GM23338 (cell line): ENCODE results near the gene MAPKAPK3. TPM values are rescaled to one million over a fixed set of nuclear protein-coding genes. Genes with fewer than 3 reads are reported as not detected.
A peak's percentile ranks its signal among the peaks of the same experiment; 100 is the strongest.

Experiments used
- ATAC-seq: fragments of 200-7000 bp; cut with Tn5 transposase; 3 replicates; pipeline ENCODE4 v1.9.1; 2020
- DNase-seq: peaks from one replicate; pipeline ENCODE4 v3.0.0-alpha.2; 2015; ENCODE audit warnings: low spot score
- H2AFZ ChIP-seq: fragments of 200-600 bp; sonication (generic); 2 replicates; pipeline ENCODE4 v1.8.0; 2016; ENCODE audit warnings: antibody characterized with exemption, mild to moderate bottlenecking, moderate library complexity
- H3F3A ChIP-seq: fragments of 200-600 bp; sonication (generic); replicated peaks from 2 replicates; pipeline ENCODE4 v1.8.0; 2017; ENCODE audit warnings: antibody characterized with exemption, mixed run types, low read depth
- H3K27ac ChIP-seq: fragments of 200-600 bp; sonication (generic); 2 replicates; pipeline ENCODE4 v1.6.1; 2016; ENCODE audit warnings: low read depth
- H3K27me3 ChIP-seq: fragments of 200-600 bp; sonication (generic); 2 replicates; pipeline ENCODE4 v1.8.0; 2016; ENCODE audit warnings: mild to moderate bottlenecking, mixed run types, moderate library complexity; ENCODE audit not compliant: insufficient read depth
- H3K36me3 ChIP-seq: fragments of 200-600 bp; sonication (generic); 2 replicates; pipeline ENCODE4 v1.8.0; 2016; ENCODE audit warnings: mild to moderate bottlenecking; ENCODE audit not compliant: insufficient read depth
- H3K4me1 ChIP-seq: fragments of 200-600 bp; sonication (generic); 2 replicates; pipeline ENCODE4 v1.8.0; 2016; ENCODE audit warnings: mild to moderate bottlenecking, moderate library complexity; ENCODE audit not compliant: insufficient read depth
- H3K4me2 ChIP-seq: fragments of 200-600 bp; sonication (generic); 2 replicates; pipeline ENCODE4 v1.7.1; 2017; ENCODE audit warnings: mixed run types
- H3K4me3 ChIP-seq: fragments of 200-600 bp; sonication (generic); 2 replicates; pipeline ENCODE4 v1.6.1; 2016; ENCODE audit warnings: mixed run types
- H3K79me2 ChIP-seq: fragments of 200-600 bp; sonication (generic); replicated peaks from 2 replicates; pipeline ENCODE4 v1.8.0; 2017; ENCODE audit warnings: mild to moderate bottlenecking; ENCODE audit not compliant: insufficient read depth
- H3K9me2 ChIP-seq: fragments of 200-600 bp; sonication (generic); 2 replicates; pipeline ENCODE4 v1.8.0; 2017; ENCODE audit not compliant: insufficient read depth
- H4K20me1 ChIP-seq: fragments of 200-600 bp; sonication (generic); replicated peaks from 2 replicates; pipeline ENCODE4 v1.8.0; 2017; ENCODE audit warnings: mild to moderate bottlenecking; ENCODE audit not compliant: insufficient read depth
- H3K27ac Mint-ChIP-seq: 2 replicates; pipeline ENCODE4 v1.8.0; 2020; ENCODE audit warnings: inconsistent platforms, mild to moderate bottlenecking, moderate library complexity, mixed read lengths
- H3K27me3 Mint-ChIP-seq: 3 replicates; pipeline ENCODE4 v1.8.0; 2022; ENCODE audit warnings: low read depth, mild to moderate bottlenecking, moderate library complexity, mixed read lengths, inconsistent platforms; ENCODE audit not compliant: insufficient read depth, poor library complexity
- H3K36me3 Mint-ChIP-seq: 3 replicates; pipeline ENCODE4 v1.8.0; 2021; ENCODE audit warnings: low read depth, mild to moderate bottlenecking, inconsistent platforms, moderate library complexity, mixed read lengths
- H3K4me1 Mint-ChIP-seq: 3 replicates; pipeline ENCODE4 v1.8.0; 2020; ENCODE audit warnings: mild to moderate bottlenecking, inconsistent platforms, mixed read lengths
- H3K4me3 Mint-ChIP-seq: 3 replicates; pipeline ENCODE4 v1.8.0; 2021; ENCODE audit warnings: moderate library complexity, mild to moderate bottlenecking, inconsistent platforms, mixed read lengths
- H3K9me3 Mint-ChIP-seq: 3 replicates; pipeline ENCODE4 v1.8.0; 2020; ENCODE audit warnings: moderate library complexity, mild to moderate bottlenecking, inconsistent platforms, mixed read lengths
- ETS1 ChIP-seq: IDR thresholded peaks from 2 replicates; pipeline ENCODE4 v1.6.1; 2016; ENCODE audit warnings: antibody characterized with exemption
- JUNB ChIP-seq: IDR thresholded peaks from one replicate; pipeline ENCODE4 v1.6.1; 2016; ENCODE audit warnings: antibody characterized with exemption; ENCODE audit not compliant: unreplicated experiment
- POLR2AphosphoS5 ChIP-seq: IDR thresholded peaks from 2 replicates; pipeline ENCODE4 v1.6.1; 2016; ENCODE audit warnings: antibody characterized with exemption, low read depth
- ZNF331 ChIP-seq: fragments of 250-450 bp; sonication (Bioruptor Pico); IDR thresholded peaks from 2 replicates; pipeline ENCODE4 v1.5.0; 2020; ENCODE audit warnings: low read depth, mild to moderate bottlenecking, moderate library complexity
- ZNF462 ChIP-seq: fragments of 250-450 bp; sonication (Bioruptor Pico); IDR thresholded peaks from 2 replicates; pipeline ENCODE4 v1.5.0; 2020; ENCODE audit warnings: mild to moderate bottlenecking, moderate library complexity
- polyA plus RNA-seq: library from polyadenylated mRNA; unstranded; fragments of >200 nt; fragmentation: Nextera tagmentation; extraction: Ambion mirVana; gene quantifications from 2 replicates; pipeline ENCODE4 v1.2.1, GENCODE V29; 2016
- total RNA-seq: library from RNA; depleted of rRNA; stranded (reverse); fragments of >200 nt; shearing (Covaris generic); gene quantifications from 2 replicates; pipeline ENCODE4 v1.2.3, GENCODE V29; 2014

MAPKAPK3 gene
- total and polyA plus RNA-seq, 2 experiments from 2014 or later = 16.5 to 51.1 TPM

DNA sequence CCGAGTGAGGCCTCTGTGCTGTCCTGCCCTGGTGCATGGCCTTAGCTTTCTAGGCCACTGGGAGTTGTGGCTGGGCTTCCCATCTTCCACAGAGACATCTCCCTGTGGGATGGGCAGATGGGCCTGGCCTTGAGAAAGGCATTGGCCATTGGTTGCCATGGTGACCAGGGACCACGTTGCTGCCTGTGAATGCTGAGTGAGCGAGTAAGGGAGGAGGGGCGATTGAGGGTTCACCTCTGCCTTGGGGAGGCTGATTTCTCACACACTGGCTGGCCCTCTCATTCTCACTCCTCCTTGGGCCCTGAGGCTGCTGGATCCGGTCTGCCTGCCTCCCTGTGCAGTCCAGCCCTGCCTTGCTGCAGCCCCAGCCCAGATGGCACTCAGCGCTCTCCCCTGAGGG is 31.4 kb downstream of the MAPKAPK3 start:
- H3K36me3 Mint-ChIP-seq = peaks cover 13% of the 10 kb centered on the region; the same call in 2 of the 3 replicates
- H3K27me3 ChIP-seq = no peaks in the 10 kb centered on the region
- H3K4me3 Mint-ChIP-seq = no peak overlapping the region
- H3K9me2 ChIP-seq = no peaks in the 10 kb centered on the region
- H2AFZ ChIP-seq = no peak overlapping the region
- peaks cover 29% of the 10 kb centered on the region for H3K4me1 Mint-ChIP-seq
- TF ChIP-seq ZNF462 = no peak
- no peaks in the 10 kb centered on the region for H3K36me3 ChIP-seq
- H3K79me2 ChIP-seq = no peaks in the 10 kb centered on the region
- no peaks in the 10 kb centered on the region for H3K9me3 Mint-ChIP-seq
- no peak overlapping the region for H3K27ac ChIP-seq
- H3K4me3 ChIP-seq = no peak overlapping the region
- no peak overlapping the region for H3K27ac Mint-ChIP-seq
- no peak overlapping the region for H3K4me2 ChIP-seq
- peaks cover 6% of the 10 kb centered on the region for H3K27me3 Mint-ChIP-seq
- ATAC-seq (peak; percentile 10; the same call in 2 of the 3 replicates), DNase-seq (peak; percentile 76)
- H3F3A ChIP-seq = 0 out of 2 replicates have a peak, but pooled peaks cover 5% of the 10 kb centered on the region
- H4K20me1 ChIP-seq = no peaks in the 10 kb centered on the region
- H3K4me1 ChIP-seq = peaks cover 13% of the 10 kb centered on the region

DNA sequence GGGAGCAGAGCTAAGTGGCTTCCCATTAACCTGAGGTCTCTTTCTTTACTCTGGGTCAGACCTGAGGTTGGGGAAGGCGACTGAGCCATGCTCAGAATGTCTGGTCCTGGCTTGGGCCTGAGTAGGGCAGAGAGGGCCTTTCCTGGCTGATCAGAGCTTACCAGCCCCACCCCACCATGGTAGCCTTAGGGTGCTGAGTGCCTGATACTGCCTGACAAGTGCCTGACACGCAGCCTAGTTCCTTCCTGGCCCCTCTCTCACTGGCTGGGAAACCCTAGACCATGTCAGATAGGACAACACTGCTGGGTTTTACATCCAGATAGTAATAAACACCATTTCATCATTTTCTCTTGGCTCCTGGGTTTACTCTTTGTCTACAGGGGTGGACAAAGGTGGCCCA is 32.0 kb downstream of the MAPKAPK3 start:
- H3K27ac ChIP-seq = no peak overlapping the region
- H3K27me3 Mint-ChIP-seq = peaks cover 6% of the 10 kb centered on the region
- TF ChIP-seq ZNF331 (CRISPR knock-in tag) = no peak
- TF ChIP-seq POLR2AphosphoS5 = no peak
- no peak for TF ChIP-seq JUNB
- TF ChIP-seq ETS1 = no peak
- TF ChIP-seq ZNF462 = no peak

More for the DNA sequence above, 32.0 kb downstream of the MAPKAPK3 start:
- DNase-seq (no peak), ATAC-seq (no peak)
- Histone ChIP-seq H3K4me3 (no peak overlapping the region), H3K27me3 (no peaks in the 10 kb centered on the region), H3K4me2 (no peak overlapping the region), H2AFZ (no peak overlapping the region), H3K79me2 (no peaks in the 10 kb centered on the region), H3K4me1 (peaks cover 13% of the 10 kb centered on the region), H3K36me3 (no peaks in the 10 kb centered on the region), H4K20me1 (no peaks in the 10 kb centered on the region), H3K9me2 (no peaks in the 10 kb centered on the region), H3F3A (0 out of 2 replicates have a peak, but pooled peaks cover 5% of the 10 kb centered on the region)
- H3K27ac Mint-ChIP-seq = no peak overlapping the region
- H3K36me3 Mint-ChIP-seq = peaks cover 9% of the 10 kb centered on the region; the same call in 2 of the 3 replicates
- no peaks in the 10 kb centered on the region for H3K9me3 Mint-ChIP-seq
- no peak overlapping the region for H3K4me3 Mint-ChIP-seq
- H3K4me1 Mint-ChIP-seq = peaks cover 29% of the 10 kb centered on the region
